K562 (cell line): ENCODE measurements around the gene C1orf50. TPM values are rescaled to one million over a fixed set of nuclear protein-coding genes. Genes with fewer than 3 reads are reported as not detected.
A peak's percentile ranks its signal among the peaks of the same experiment; 100 is the strongest.

Source experiments
- BRD9 ChIP-seq: fragments of 450-650 bp; IDR thresholded peaks from 2 replicates; pipeline ENCODE4 v1.6.1; 2018; ENCODE audit warnings: low read depth; ENCODE audit not compliant: partially characterized antibody
- CHD4 ChIP-seq: fragments of 200-600 bp; sonication (generic); IDR thresholded peaks from 3 replicates; pipeline ENCODE4 v1.6.1; 2012; ENCODE audit warnings: low read depth, mild to moderate bottlenecking, mixed read lengths, low read length, inconsistent platforms; ENCODE audit not compliant: insufficient read depth, insufficient replicate concordance, poor library complexity, severe bottlenecking
- CREBBP ChIP-seq: IDR thresholded peaks from one replicate; pipeline ENCODE4 v1.6.1; 2012; ENCODE audit warnings: low read depth, mild to moderate bottlenecking, control low read depth, inconsistent platforms, low read length
- DPF2 ChIP-seq: fragments of 450-650 bp; IDR thresholded peaks from 2 replicates; pipeline ENCODE4 v1.6.1; 2016
- ESRRB ChIP-seq: fragments of 250-450 bp; sonication (Bioruptor Pico); IDR thresholded peaks from 2 replicates; pipeline ENCODE4 v1.5.0; 2020; ENCODE audit warnings: mild to moderate bottlenecking, moderate library complexity, borderline replicate concordance
- FOXK2 ChIP-seq, 2 experiments: fragments of 450-650 bp; IDR thresholded peaks in 1 of 2; conservative IDR thresholded peaks in 1 of 2; 2 replicates each; pipeline ENCODE4 v1.6.1; 2016; ENCODE audit warnings: low read depth in 2 of 2, mild to moderate bottlenecking in 1 of 2
- HDAC1 ChIP-seq, 2 experiments: fragments of 450-650 bp; IDR thresholded peaks; 2 replicates each; pipeline ENCODE4 v1.6.1; 2016 to 2017; ENCODE audit warnings: inconsistent platforms in 1 of 2, mild to moderate bottlenecking in 1 of 2, moderate library complexity in 1 of 2
- HLTF ChIP-seq: fragments of 450-650 bp; IDR thresholded peaks from 2 replicates; pipeline ENCODE4 v1.6.1; 2016
- HMGN3 ChIP-seq: IDR thresholded peaks from 2 replicates; pipeline ENCODE4 v1.6.1; 2011; ENCODE audit warnings: borderline replicate concordance, low read depth, mild to moderate bottlenecking, mixed read lengths, low read length; ENCODE audit not compliant: insufficient read length; ENCODE audit errors: extremely low read depth
- JUN ChIP-seq, 2 experiments: sonication (generic) in 1 of 2; formaldehyde crosslinking in 1 of 2; IDR thresholded peaks; 2 replicates each; pipeline versions ENCODE4 v1.6.1 to v1.8.0; 2012 to 2022; ENCODE audit warnings: borderline replicate concordance in 2 of 2, mild to moderate bottlenecking in 2 of 2, improper control_type of control experiment in 1 of 2, low read depth in 1 of 2, low read length in 1 of 2, missing genetic modification reagents in 1 of 2
- KDM1A ChIP-seq, 2 experiments: fragments of 450-650 bp; IDR thresholded peaks; 2 replicates each; pipeline ENCODE4 v1.6.1; 2016; ENCODE audit warnings: mild to moderate bottlenecking in 2 of 2
- LARP7 ChIP-seq: fragments of 450-650 bp; IDR thresholded peaks from 2 replicates; pipeline ENCODE4 v1.6.1; 2016
- MECOM ChIP-seq: fragments of 250-450 bp; sonication (Bioruptor Pico); IDR thresholded peaks from 2 replicates; pipeline ENCODE4 v1.8.0; 2022; ENCODE audit warnings: inconsistent platforms
- MYC ChIP-seq, 2 experiments: fragments of 250-450 bp in 1 of 2; sonication (Bioruptor Pico) in 1 of 2; IDR thresholded peaks; 2 replicates each; pipeline versions ENCODE4 v1.5.1 to v1.6.1; 2012 to 2021; ENCODE audit warnings: low read depth in 2 of 2, borderline replicate concordance in 1 of 2, improper control_type of control experiment in 1 of 2, low read length in 1 of 2, mild to moderate bottlenecking in 1 of 2, moderate library complexity in 1 of 2
- NBN ChIP-seq: fragments of 450-650 bp; IDR thresholded peaks from 2 replicates; pipeline ENCODE4 v1.6.1; 2016; ENCODE audit warnings: low read depth, mild to moderate bottlenecking
- NCOA1 ChIP-seq: fragments of 450-650 bp; IDR thresholded peaks from 2 replicates; pipeline ENCODE4 v1.6.1; 2016; ENCODE audit warnings: low read depth
- TAL1 ChIP-seq: fragments of 450-650 bp; IDR thresholded peaks from 2 replicates; pipeline ENCODE4 v1.6.1; 2016; ENCODE audit warnings: mild to moderate bottlenecking
- TCF3 ChIP-seq: sonication (generic); formaldehyde crosslinking; IDR thresholded peaks from 2 replicates; pipeline ENCODE4 v1.4.0; 2020; ENCODE audit warnings: mild to moderate bottlenecking, missing genetic modification reagents
- TEAD1 ChIP-seq, 2 experiments: fragments of 450-650 bp in 1 of 2; sonication (generic) in 1 of 2; formaldehyde crosslinking; IDR thresholded peaks; 2 replicates each; pipeline versions ENCODE4 v1.4.0 to v1.8.0; 2020 to 2022; ENCODE audit warnings: mild to moderate bottlenecking in 2 of 2, missing genetic modification reagents in 1 of 2
- TRIM24 ChIP-seq, 2 experiments: fragments of 450-650 bp; IDR thresholded peaks; 2 replicates each; pipeline ENCODE4 v1.6.1; 2016
- TSC22D4 ChIP-seq: fragments of 450-650 bp; IDR thresholded peaks from 2 replicates; pipeline ENCODE4 v1.6.1; 2016; ENCODE audit warnings: missing genetic modification characterization, missing biosample characterization, control low read depth
- ZKSCAN1 ChIP-seq: fragments of 150-350 bp; IDR thresholded peaks from 2 replicates; pipeline ENCODE4 v1.6.1; 2016; ENCODE audit warnings: low read depth, low read length
- ZNF551 ChIP-seq: fragments of 250-450 bp; sonication (Bioruptor Pico); IDR thresholded peaks from 2 replicates; pipeline ENCODE4 v1.5.0; 2021; ENCODE audit warnings: mild to moderate bottlenecking, moderate library complexity
- polyA plus RNA-seq, 8 experiments: library from polyadenylated mRNA; depleted of rRNA in 4 of 8; stranded (reverse) in 5 of 8; unstranded in 3 of 8; fragments of >200 nt; fragmentation: Nextera tagmentation in 2 of 8; fragmentation: Illumina TruSeq in 1 of 8; extraction: Ambion mirVana in 2 of 8; extraction: Trizol in 1 of 8; gene quantifications; 2 replicates each; pipeline versions ENCODE4 v1.2.1 to v1.2.3, GENCODE V29; 2011 to 2014; ENCODE audit warnings: inconsistent platforms in 1 of 8, missing spikeins in 1 of 8
- total RNA-seq, 7 experiments: library from RNA; depleted of rRNA in 6 of 7; stranded (reverse); fragments of >200 nt in 6 of 7; fragmentation: Illumina TruSeq in 2 of 7; extraction: Trizol in 2 of 7; gene quantifications; 2 replicates each; pipeline versions ENCODE4 v1.2.1 to v1.2.3, GENCODE V29; 2011 to 2021; ENCODE audit warnings: low replicate concordance in 1 of 7
- TF ChIP-seq, protein P1 (sequence below): fragments of 200-800 bp; sonication (Bioruptor generic); IDR thresholded peaks from 2 replicates; pipeline ENCODE4 v1.6.1; 2017; ENCODE audit warnings: missing genetic modification characterization, missing compliant biosample characterization
- TF ChIP-seq, protein P2 (sequence below): fragments of 200-800 bp; sonication (Bioruptor generic); IDR thresholded peaks from 2 replicates; pipeline ENCODE4 v1.6.1; 2017; ENCODE audit warnings: missing genetic modification characterization, missing compliant biosample characterization

The C1orf50 gene
- total and polyA plus RNA-seq, 9 of the 15 experiments (the other 6 are each of a cell fraction or from before 2014, with no cell fraction given), result 0.55 to 13.9 (median 5.2) TPM

DNA sequence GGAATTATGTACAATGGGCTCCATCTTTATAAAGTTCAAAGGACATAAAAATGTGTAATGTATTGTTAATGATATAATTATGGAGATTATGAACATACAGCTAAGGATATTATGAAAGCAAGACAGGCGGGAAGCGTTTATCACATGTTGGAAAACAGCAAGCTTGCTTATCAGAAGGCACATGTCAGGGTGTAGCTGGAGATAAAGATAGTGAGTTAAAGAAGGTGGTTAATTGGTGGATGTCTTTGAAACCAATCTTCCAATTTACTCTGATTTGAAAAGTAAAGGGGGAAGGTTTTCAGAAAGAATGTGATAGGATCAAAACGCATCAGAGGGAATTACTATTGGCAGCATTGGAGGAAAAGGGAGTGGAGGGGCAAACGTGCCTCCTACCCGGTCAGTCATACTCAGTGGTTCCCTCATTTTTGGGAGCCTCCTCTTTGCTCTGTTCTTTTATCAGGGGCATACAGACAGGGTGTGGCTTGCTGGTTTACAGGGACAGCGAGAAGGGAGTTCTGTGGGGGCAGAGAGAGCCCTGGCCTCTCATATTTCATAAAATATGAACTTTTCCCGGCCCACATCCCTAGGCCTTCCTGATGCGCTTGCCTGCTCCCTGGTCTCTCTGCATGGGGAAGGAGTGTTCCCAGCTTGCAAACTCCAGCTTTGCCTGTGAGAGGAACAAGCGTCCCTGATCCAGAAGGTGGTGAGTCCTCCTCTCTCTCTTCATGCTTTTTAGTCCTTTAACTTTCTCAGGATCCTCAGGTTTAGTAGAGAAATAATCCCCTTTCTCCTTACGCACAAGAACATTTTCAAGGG lies 58.2 kb downstream of the C1orf50 start (continued):
- TF ChIP-seq BRD9 (peak; percentile 74), CREBBP (no peak), KDM1A (IDR thresholded peaks at IDR 0.05) (peak; percentile 99 to 100), NBN (peak; percentile 94), MYC (IDR thresholded peaks at IDR 0.05; ENCODE audit: low read depth, low read length) (peak; percentile 92), MYC (CRISPR knock-in tag; IDR thresholded peaks at IDR 0.05; ENCODE audit: borderline replicate concordance, low read depth) (no peak), NCOA1 (peak; percentile 92), HDAC1 (IDR thresholded peaks at IDR 0.05) (peak; percentile 87 to 96; a peak in 3 of 4 replicates), TAL1 (peak; percentile 98), FOXK2 (conservative IDR thresholded peaks at IDR 0.05 in 1 of 2, IDR thresholded peaks at IDR 0.05 in 1 of 2; ENCODE audit: low read depth in 2 of 2) (peak in 1 of 2 experiments; percentile 70; a peak in 2 of 4 replicates), ESRRB (no peak), TRIM24 (IDR thresholded peaks at IDR 0.05) (peak; percentile 88 to 93), ZNF551 (CRISPR knock-in tag) (no peak), MECOM (CRISPR knock-in tag) (peak; percentile 73), TEAD1 (CRISPR knock-in tag; IDR thresholded peaks at IDR 0.05) (peak in 1 of 2 experiments; percentile 85; a peak in 2 of 4 replicates), HMGN3 (peak; percentile 97), LARP7 (no peak), TCF3 (CRISPR knock-in tag) (peak; percentile 94), CHD4 (no peak), DPF2 (peak; percentile 100), HLTF (peak; percentile 89), TSC22D4 (no peak), ZKSCAN1 (peak; percentile 93), JUN (IDR thresholded peaks at IDR 0.05; ENCODE audit: borderline replicate concordance, low read depth, low read length) (peak; percentile 9; the same call in 1 of the 2 replicates), JUN (CRISPR knock-in tag; IDR thresholded peaks at IDR 0.05; ENCODE audit: borderline replicate concordance) (no peak)
- TF ChIP-seq, protein P1, sequence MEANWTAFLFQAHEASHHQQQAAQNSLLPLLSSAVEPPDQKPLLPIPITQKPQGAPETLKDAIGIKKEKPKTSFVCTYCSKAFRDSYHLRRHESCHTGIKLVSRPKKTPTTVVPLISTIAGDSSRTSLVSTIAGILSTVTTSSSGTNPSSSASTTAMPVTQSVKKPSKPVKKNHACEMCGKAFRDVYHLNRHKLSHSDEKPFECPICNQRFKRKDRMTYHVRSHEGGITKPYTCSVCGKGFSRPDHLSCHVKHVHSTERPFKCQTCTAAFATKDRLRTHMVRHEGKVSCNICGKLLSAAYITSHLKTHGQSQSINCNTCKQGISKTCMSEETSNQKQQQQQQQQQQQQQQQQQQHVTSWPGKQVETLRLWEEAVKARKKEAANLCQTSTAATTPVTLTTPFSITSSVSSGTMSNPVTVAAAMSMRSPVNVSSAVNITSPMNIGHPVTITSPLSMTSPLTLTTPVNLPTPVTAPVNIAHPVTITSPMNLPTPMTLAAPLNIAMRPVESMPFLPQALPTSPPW (CRISPR knock-in tag), result peak; percentile 76
- TF ChIP-seq, protein P2, sequence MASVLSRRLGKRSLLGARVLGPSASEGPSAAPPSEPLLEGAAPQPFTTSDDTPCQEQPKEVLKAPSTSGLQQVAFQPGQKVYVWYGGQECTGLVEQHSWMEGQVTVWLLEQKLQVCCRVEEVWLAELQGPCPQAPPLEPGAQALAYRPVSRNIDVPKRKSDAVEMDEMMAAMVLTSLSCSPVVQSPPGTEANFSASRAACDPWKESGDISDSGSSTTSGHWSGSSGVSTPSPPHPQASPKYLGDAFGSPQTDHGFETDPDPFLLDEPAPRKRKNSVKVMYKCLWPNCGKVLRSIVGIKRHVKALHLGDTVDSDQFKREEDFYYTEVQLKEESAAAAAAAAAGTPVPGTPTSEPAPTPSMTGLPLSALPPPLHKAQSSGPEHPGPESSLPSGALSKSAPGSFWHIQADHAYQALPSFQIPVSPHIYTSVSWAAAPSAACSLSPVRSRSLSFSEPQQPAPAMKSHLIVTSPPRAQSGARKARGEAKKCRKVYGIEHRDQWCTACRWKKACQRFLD (CRISPR knock-in tag), result peak; percentile 85
